Hepatocyte (in vitro differentiated cells): ENCODE results near the gene COIL.
"Not testable (repeated sequence)": the region's sequence is repeated elsewhere in the genome, so short reads cannot be mapped to it uniquely, and the experiment has no call there.

ENCODE experiments used
- EZH2 ChIP-seq: fragments of 200-600 bp; sonication (generic); IDR thresholded peaks from 2 replicates; pipeline ENCODE4 v1.6.1; 2016; ENCODE audit warnings: antibody characterized with exemption, mild to moderate bottlenecking, borderline replicate concordance
- TF ChIP-seq, protein P1 (sequence below): fragments of 200-600 bp; sonication (generic); IDR thresholded peaks from 2 replicates; pipeline ENCODE4 v1.5.1; 2016; ENCODE audit warnings: antibody characterized with exemption, mild to moderate bottlenecking; ENCODE audit not compliant: poor library complexity

DNA sequence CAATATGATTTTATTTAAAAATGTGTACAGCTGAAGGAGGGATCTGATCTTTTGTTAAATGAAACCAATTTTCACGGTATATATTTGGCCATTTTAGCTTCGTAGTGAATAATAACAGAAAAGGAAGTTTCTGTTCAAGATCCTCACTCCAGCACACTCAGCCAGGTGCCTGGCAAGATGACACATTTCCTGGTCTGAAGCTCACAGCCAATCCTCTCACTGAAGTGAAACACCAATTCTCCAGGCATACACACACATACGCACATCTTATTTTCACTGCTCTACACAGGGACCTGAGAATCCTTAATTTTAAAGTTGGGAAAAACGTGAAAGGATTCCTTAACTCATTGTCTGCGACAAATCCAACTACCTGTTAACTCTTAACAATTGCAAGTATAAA lies 22.6 kb downstream of the COIL start:
- TF ChIP-seq EZH2: not testable (repeated sequence)
- TF ChIP-seq, protein P1, sequence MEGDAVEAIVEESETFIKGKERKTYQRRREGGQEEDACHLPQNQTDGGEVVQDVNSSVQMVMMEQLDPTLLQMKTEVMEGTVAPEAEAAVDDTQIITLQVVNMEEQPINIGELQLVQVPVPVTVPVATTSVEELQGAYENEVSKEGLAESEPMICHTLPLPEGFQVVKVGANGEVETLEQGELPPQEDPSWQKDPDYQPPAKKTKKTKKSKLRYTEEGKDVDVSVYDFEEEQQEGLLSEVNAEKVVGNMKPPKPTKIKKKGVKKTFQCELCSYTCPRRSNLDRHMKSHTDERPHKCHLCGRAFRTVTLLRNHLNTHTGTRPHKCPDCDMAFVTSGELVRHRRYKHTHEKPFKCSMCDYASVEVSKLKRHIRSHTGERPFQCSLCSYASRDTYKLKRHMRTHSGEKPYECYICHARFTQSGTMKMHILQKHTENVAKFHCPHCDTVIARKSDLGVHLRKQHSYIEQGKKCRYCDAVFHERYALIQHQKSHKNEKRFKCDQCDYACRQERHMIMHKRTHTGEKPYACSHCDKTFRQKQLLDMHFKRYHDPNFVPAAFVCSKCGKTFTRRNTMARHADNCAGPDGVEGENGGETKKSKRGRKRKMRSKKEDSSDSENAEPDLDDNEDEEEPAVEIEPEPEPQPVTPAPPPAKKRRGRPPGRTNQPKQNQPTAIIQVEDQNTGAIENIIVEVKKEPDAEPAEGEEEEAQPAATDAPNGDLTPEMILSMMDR: not testable (repeated sequence)
